ENCODE data around the gene XKR7. TPM values are rescaled to one million over a fixed set of nuclear protein-coding genes. Genes with fewer than 3 reads are reported as not detected.
"Not testable (repeated sequence)": the region's sequence is repeated elsewhere in the genome, so short reads cannot be mapped to it uniquely, and the experiment has no call there.

XKR7 gene, protein sequence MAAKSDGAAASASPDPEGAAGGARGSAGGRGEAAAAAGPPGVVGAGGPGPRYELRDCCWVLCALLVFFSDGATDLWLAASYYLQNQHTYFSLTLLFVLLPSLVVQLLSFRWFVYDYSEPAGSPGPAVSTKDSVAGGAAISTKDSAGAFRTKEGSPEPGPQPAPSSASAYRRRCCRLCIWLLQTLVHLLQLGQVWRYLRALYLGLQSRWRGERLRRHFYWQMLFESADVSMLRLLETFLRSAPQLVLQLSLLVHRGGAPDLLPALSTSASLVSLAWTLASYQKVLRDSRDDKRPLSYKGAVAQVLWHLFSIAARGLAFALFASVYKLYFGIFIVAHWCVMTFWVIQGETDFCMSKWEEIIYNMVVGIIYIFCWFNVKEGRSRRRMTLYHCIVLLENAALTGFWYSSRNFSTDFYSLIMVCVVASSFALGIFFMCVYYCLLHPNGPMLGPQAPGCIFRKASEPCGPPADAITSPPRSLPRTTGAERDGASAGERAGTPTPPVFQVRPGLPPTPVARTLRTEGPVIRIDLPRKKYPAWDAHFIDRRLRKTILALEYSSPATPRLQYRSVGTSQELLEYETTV
- total RNA-seq (0.04 TPM), polyA plus RNA-seq (ENCODE audit: insufficient read depth in 1 of 8, insufficient read length in 8 of 8, low replicate concordance in 1 of 8) (under 1 TPM; 0.04 to 0.21 (median 0.08) TPM)
- long read RNA-seq, donor 1 = 0 reads
- long read RNA-seq, donor 2 = 0 reads
- long read RNA-seq, donor 3 = 0 reads
- long read RNA-seq, donor 4 = 0 reads
- long read RNA-seq, donor 5 = 0 reads
- long read RNA-seq, donor 6 = 0 reads
- long read RNA-seq, donor 7 = 0 reads
- long read RNA-seq, donor 8 = 0 reads
- long read RNA-seq, donor 9 = 0 reads
- long read RNA-seq, donor 10 = 0 reads
- long read RNA-seq, donor 11 = 0 reads

DNA sequence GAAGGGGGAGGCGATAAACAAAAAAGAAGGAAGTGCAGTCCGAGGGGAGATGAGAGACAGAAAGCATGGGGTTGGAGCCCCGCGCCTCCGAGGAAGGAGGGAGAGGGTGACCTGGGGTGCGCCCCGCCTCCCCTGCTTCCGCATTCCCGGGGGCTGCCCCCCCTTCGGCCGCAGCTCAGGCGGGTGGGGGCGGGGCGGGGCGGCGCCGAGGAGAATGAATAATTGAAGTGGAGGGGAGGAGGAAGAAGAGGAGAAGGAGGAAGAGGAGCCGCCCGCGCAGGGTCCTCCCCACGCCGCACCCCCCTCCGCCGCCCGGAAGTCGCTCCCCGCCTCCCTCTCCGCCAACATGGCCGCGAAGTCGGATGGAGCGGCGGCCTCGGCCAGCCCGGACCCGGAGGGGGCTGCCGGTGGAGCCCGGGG, at the start of gene XKR7:
TSS of gene XKR7 (plus strand) at position 322 of the 420 bp plus-strand sequence. CDS start at position 347, 25 bp downstream.
- Histone ChIP-seq H3K9me3 (replicated peaks; ENCODE audit: control insufficient read depth, low read depth, low read length) (no peaks in the 10 kb centered on the region), H3K27ac (ENCODE audit: low read length) (no peak within 1 kb of the TSS), H3K27me3 (ENCODE audit: control insufficient read depth, insufficient read depth, low read length) (peaks cover 27% of the 10 kb centered on the region), H3K4me3 (ENCODE audit: low read length) (no peak within 1 kb of the TSS), H3K4me1 (ENCODE audit: control insufficient read depth, insufficient read depth, low read length) (peaks cover 2% of the 10 kb centered on the region), H3K36me3 (ENCODE audit: control insufficient read depth, insufficient read depth, low read length) (no peaks in the 10 kb centered on the region)
- DNase-seq = no peak
- WGBS (ENCODE audit: insufficient coverage) = under 1% methylated on average over 27 of the region's 38 CpGs

DNA sequence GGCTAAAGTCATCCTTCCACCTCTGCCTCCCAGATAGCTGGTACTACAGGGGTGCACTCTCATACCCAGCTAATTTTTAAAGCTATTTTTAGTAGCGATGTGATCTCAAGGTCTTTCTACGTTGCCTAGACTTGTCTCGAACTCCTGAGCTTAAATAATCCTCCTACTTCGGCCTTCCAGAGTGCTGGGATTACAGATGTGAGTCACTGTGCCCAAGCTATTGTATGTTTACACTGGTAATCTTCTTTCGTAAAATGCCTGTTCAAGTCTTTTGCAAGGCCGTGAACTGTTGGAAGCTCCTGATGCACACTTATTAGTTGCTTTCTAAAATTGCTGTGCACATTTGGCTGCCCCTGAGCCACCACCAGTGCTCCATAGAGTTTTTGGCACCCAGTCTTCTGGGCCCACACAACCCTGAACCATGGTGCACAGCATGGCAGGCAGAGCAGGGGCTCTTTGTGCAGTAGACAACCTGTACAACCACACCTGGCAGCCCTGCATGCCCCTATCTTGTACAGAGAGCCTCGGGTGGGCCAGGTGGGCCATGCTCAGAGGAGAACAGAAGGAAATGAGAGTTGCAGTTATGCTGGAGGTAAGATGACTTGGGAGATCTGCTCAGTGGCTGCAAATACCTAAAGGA, 49.4 kb upstream of the XKR7 start:
- Histone ChIP-seq H3K27me3 (ENCODE audit: control insufficient read depth, insufficient read depth, low read length) (peaks cover 2% of the 10 kb centered on the region), H3K4me1 (ENCODE audit: control insufficient read depth, insufficient read depth, low read length) (no peaks in the 10 kb centered on the region), H3K4me3 (ENCODE audit: low read length) (no peak overlapping the region), H3K27ac (ENCODE audit: low read length) (no peak overlapping the region), H3K9me3 (replicated peaks; ENCODE audit: control insufficient read depth, low read depth, low read length) (no peaks in the 10 kb centered on the region), H3K36me3 (ENCODE audit: control insufficient read depth, insufficient read depth, low read length) (no peaks in the 10 kb centered on the region)
- DNase-seq = no peak
- WGBS (ENCODE audit: insufficient coverage) = 75% methylated on average over 6 of the region's 7 CpGs

DNA sequence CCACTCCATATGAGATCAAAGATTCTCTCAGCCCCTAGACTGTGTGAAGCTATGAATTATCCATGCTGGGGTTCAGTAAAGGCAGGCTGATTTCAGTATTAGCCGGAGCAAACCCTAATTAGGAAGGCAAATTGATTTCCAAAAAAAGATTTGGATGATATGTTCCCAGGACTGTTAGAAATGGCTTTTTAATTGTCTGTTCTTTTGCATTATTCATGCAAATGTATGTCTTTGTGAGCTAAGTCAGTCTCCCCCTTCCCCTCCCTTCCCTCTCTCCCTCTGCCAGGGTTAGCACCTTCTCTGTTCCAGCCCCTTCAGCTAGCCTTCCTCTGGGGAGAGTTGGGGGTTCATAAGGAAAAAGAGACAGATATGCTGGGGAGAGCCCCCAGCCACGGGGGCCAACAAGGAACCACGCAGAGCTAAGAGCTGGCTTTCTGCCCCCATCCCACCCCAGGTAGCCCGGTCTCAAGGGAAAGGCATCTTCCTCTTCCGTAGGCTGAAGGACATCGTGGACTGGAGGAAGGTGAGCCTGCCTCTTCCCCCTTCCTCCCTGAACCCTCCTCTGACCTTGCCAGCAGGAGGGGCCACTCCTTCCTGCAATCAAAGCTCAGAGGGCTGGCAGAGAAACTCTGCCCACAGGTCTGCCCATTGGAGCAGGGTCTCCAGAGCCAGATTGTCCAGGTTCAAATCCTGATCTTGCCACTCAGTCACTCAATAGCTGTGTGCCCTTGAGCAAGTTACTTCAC, 48.4 kb upstream of the XKR7 start:
- Histone ChIP-seq H3K36me3 (ENCODE audit: control insufficient read depth, insufficient read depth, low read length) (no peaks in the 10 kb centered on the region), H3K4me1 (ENCODE audit: control insufficient read depth, insufficient read depth, low read length) (no peaks in the 10 kb centered on the region), H3K4me3 (ENCODE audit: low read length) (no peak overlapping the region), H3K27me3 (ENCODE audit: control insufficient read depth, insufficient read depth, low read length) (peaks cover 4% of the 10 kb centered on the region), H3K9me3 (replicated peaks; ENCODE audit: control insufficient read depth, low read depth, low read length) (no peaks in the 10 kb centered on the region), H3K27ac (ENCODE audit: low read length) (no peak overlapping the region)
- no peak for DNase-seq
- 68% methylated on average over 3 of the region's 6 CpGs for WGBS (ENCODE audit: insufficient coverage)

DNA sequence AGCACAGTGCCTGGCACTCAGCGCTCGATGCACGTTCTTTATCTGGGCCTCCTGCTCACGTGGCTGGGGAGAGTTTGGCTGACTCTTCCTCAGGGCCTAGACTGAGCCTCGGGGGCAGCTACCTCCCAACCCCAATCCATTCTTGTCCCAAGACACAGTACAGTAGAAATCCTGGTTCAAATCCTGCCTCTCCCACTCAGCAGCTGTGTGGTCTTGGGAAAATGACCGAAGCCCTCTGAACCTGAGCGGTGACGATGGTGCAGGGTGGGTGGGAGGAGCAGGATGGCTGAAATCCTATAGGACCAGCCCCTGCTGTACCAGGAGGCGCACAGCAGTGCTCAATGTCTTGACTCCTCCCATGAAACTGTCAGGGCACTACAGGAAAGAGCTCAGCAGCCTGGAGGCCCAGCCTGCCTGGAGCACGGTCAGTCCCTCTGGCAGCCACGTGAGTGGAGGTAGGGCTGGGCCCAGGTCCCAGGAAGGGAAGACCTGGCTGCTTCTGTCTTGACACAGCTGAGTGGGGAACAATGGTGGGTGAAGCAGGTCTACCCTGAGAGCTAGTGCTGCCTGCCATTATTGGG, 47.6 kb upstream of the XKR7 start:
- DNase-seq = no peak
- Histone ChIP-seq H3K27ac (ENCODE audit: low read length) (no peak overlapping the region), H3K4me3 (ENCODE audit: low read length) (no peak overlapping the region), H3K27me3 (ENCODE audit: control insufficient read depth, insufficient read depth, low read length) (peaks cover 4% of the 10 kb centered on the region), H3K4me1 (ENCODE audit: control insufficient read depth, insufficient read depth, low read length) (no peaks in the 10 kb centered on the region), H3K36me3 (ENCODE audit: control insufficient read depth, insufficient read depth, low read length) (no peaks in the 10 kb centered on the region), H3K9me3 (replicated peaks; ENCODE audit: control insufficient read depth, low read depth, low read length) (no peaks in the 10 kb centered on the region)
- 56% methylated on average over 10 of the region's 11 CpGs for WGBS (ENCODE audit: insufficient coverage)

DNA sequence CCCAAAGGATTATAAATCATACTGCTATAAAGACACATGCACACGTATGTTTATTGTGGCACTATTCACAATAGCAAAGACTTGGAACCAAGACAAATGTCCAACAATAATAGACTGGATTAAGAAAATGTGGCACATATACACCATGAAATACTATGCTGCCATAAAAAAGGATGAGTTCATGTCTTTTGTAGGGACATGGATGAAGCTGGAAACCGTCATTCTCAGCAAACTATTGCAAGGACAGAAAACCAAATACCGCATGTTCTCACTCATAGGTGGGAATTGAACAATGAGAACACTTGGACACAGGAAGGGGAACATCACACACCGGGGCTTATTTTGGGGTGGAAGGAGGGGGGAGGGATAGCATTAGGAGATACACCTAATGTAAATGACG, 46.5 kb upstream of the XKR7 start:
- not testable (repeated sequence) for H3K27me3 ChIP-seq (ENCODE audit: control insufficient read depth, insufficient read depth, low read length); H3K27ac ChIP-seq (ENCODE audit: low read length); H3K9me3 ChIP-seq (replicated peaks; ENCODE audit: control insufficient read depth, low read depth, low read length); H3K36me3 ChIP-seq (ENCODE audit: control insufficient read depth, insufficient read depth, low read length); DNase-seq; H3K4me1 ChIP-seq (ENCODE audit: control insufficient read depth, insufficient read depth, low read length); H3K4me3 ChIP-seq (ENCODE audit: low read length)
- no CpG with 5 or more reads among the region's 5 CpGs for WGBS (ENCODE audit: insufficient coverage)

DNA sequence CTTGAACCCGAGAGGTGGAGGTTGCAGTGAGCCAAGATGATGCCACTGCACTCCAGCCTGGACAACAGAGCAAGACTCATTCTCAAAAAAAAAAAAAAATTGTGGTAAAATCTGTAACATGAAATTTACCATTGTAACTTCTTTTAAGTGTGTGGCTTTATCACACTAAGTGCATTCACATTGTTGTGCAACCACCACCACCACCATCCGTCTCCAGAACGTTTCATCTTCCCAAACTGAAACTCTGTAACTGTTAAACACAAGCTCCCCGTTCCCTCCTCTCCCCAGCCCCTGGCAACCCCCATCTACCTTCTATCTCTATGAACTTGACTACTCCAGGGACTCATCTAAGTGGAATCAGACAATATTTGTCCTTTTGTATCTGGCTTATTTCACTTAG, 45.8 kb upstream of the XKR7 start:
- Histone ChIP-seq H3K27ac (ENCODE audit: low read length) (no peak overlapping the region), H3K4me3 (ENCODE audit: low read length) (no peak overlapping the region), H3K4me1 (ENCODE audit: control insufficient read depth, insufficient read depth, low read length) (no peaks in the 10 kb centered on the region), H3K27me3 (ENCODE audit: control insufficient read depth, insufficient read depth, low read length) (peaks cover 6% of the 10 kb centered on the region), H3K9me3 (replicated peaks; ENCODE audit: control insufficient read depth, low read depth, low read length) (no peaks in the 10 kb centered on the region), H3K36me3 (ENCODE audit: control insufficient read depth, insufficient read depth, low read length) (no peaks in the 10 kb centered on the region)
- no peak for DNase-seq
- 78% methylated on average over 3 of the region's 4 CpGs for WGBS (ENCODE audit: insufficient coverage)

DNA sequence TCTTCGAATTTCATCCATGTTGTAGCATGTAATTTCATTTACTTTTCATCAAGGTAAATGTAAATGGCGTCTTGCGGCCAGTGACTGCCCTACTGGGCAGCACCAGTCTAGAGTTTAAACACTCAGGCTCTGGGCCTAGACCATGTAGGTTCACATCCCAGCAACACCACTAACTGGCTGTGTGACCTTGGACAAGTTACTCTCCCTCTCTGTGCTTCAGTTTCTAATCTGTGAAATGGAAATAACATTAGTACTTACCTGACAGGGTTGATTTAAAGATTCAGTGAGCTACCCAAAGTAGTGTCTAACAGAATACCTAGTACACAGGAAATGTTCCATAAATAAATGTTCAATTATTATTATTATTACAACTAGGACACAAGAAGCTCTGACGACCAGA, 45.4 kb upstream of the XKR7 start:
- H3K9me3 ChIP-seq (replicated peaks; ENCODE audit: control insufficient read depth, low read depth, low read length) = no peaks in the 10 kb centered on the region
- no peak overlapping the region for H3K27ac ChIP-seq (ENCODE audit: low read length)
- no peaks in the 10 kb centered on the region for H3K4me1 ChIP-seq (ENCODE audit: control insufficient read depth, insufficient read depth, low read length)
- DNase-seq = no peak
- H3K36me3 ChIP-seq (ENCODE audit: control insufficient read depth, insufficient read depth, low read length) = no peaks in the 10 kb centered on the region
- peaks cover 6% of the 10 kb centered on the region for H3K27me3 ChIP-seq (ENCODE audit: control insufficient read depth, insufficient read depth, low read length)
- no peak overlapping the region for H3K4me3 ChIP-seq (ENCODE audit: low read length)
- no CpG with 5 or more reads among the region's 4 CpGs for WGBS (ENCODE audit: insufficient coverage)

DNA sequence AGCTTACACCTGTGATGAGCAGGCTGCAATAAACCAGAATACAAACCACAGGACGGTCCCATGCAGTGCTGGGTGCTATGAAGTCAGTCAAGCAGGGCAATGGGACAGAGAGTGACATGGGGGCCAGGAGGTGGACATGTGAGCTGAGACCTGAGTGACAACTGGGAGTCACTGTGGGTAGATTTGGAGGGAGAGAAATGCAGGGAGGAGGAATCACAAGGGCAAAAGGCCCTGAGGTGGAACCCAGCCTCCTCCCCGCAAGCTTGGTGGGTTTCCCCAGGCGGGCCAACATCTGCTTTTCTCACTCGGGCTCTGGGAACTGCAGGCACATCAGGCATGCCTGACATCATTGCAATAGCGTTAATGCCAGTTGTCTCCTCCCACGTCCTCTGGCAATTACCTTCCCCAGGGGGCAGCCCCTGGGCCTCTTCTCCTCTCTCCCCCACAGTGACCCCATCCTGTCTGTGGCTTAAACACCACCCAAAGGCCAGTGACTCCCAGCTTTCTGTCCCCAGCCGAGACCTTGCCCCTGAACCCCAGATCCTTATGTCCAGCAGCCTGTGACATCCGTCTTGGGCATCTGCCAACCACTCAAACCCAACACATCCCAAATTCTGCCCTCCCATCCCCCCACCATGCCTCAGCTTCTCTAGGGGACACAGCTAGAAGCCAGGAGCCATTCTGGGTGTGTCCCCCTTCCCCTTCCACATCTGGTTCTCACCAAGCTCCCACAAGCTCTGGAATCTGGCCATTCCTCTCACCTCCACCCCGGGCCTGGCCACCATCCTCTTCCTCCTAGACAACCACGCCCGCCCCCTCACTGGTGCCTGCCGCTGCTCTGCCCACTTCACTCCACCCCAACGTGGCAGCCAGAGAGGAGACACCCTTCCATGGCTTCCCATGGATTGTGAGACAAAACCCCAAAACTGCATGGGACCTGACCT, 44.3 kb upstream of the XKR7 start:
- no peak for DNase-seq
- Histone ChIP-seq H3K4me3 (ENCODE audit: low read length) (no peak overlapping the region), H3K27ac (ENCODE audit: low read length) (no peak overlapping the region), H3K9me3 (replicated peaks; ENCODE audit: control insufficient read depth, low read depth, low read length) (no peaks in the 10 kb centered on the region), H3K4me1 (ENCODE audit: control insufficient read depth, insufficient read depth, low read length) (no peaks in the 10 kb centered on the region), H3K36me3 (ENCODE audit: control insufficient read depth, insufficient read depth, low read length) (no peaks in the 10 kb centered on the region), H3K27me3 (ENCODE audit: control insufficient read depth, insufficient read depth, low read length) (peaks cover 6% of the 10 kb centered on the region)
- 40% methylated on average over 13 of the region's 13 CpGs for WGBS (ENCODE audit: insufficient coverage)

DNA sequence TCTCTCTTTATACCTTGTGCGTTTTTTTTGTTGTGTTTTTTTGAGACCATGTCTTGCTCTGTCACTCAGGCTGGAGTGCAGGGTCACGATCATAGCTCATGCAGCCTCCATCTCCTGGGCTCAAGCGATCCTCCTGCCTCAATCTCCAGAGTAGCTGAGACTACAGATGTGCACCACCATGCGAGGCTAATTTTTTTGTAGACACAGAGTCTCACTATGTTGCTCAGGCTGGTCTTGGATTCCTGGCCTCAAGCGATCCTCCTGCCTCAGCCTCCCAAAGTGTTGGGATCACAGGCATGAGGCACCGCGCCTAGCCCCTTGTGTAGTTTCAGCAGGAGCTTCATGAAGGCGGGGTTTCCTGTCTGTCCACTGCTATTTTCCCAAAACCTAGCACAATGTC, 43.4 kb upstream of the XKR7 start:
- Histone ChIP-seq H3K4me1 (ENCODE audit: control insufficient read depth, insufficient read depth, low read length) (no peaks in the 10 kb centered on the region), H3K36me3 (ENCODE audit: control insufficient read depth, insufficient read depth, low read length) (no peaks in the 10 kb centered on the region), H3K4me3 (ENCODE audit: low read length) (no peak overlapping the region), H3K27ac (ENCODE audit: low read length) (no peak overlapping the region), H3K9me3 (replicated peaks; ENCODE audit: control insufficient read depth, low read depth, low read length) (no peaks in the 10 kb centered on the region), H3K27me3 (ENCODE audit: control insufficient read depth, insufficient read depth, low read length) (peaks cover 6% of the 10 kb centered on the region)
- DNase-seq = no peak
- WGBS (ENCODE audit: insufficient coverage) = 87% methylated on average over 8 of the region's 8 CpGs

All from muscle of leg (tissue), 16 donors.